ENCODE measurements around the gene AFAP1L1. TPM values are rescaled to one million over a fixed set of nuclear protein-coding genes. Genes with fewer than 3 reads are reported as not detected.

The AFAP1L1 gene
- total RNA-seq, 4 donors from 2014 or later: 4.8 to 11.6 (median 7.3) TPM

- H3K27ac ChIP-seq: no peak overlapping the region
- no peak overlapping the region for H3K4me3 ChIP-seq
- H3K9me3 ChIP-seq: no peaks in the 10 kb centered on the region
- no peak for DNase-seq (ENCODE audit: low spot score in 2 of 2)
- H3K36me3 ChIP-seq: no peaks in the 10 kb centered on the region
- no peaks in the 10 kb centered on the region for H3K27me3 ChIP-seq
- 96% methylated on average over 6 of the region's 6 CpGs for WGBS
- peaks cover 5% of the 10 kb centered on the region for H3K4me1 ChIP-seq
- no peak for TF ChIP-seq POLR2AphosphoS5 (IDR thresholded peaks at IDR 0.05)
- TF ChIP-seq POLR2A (IDR thresholded peaks at IDR 0.05): no peak
- TF ChIP-seq CTCF (IDR thresholded peaks at IDR 0.05): no peak
- TF ChIP-seq EP300 (IDR thresholded peaks at IDR 0.05): no peak
Observed at GRCh38 chr5:149375434-149375833, 103.8 kb downstream of the AFAP1L1 start.

GRCh38 chr5:149376104-149376503, 104.4 kb downstream of the AFAP1L1 start:
- TF ChIP-seq POLR2AphosphoS5 (IDR thresholded peaks at IDR 0.05): no peak
- TF ChIP-seq CTCF (IDR thresholded peaks at IDR 0.05): no peak
- Histone ChIP-seq H3K27ac (no peak overlapping the region), H3K27me3 (no peaks in the 10 kb centered on the region), H3K4me1 (peaks cover 5% of the 10 kb centered on the region), H3K36me3 (no peaks in the 10 kb centered on the region), H3K4me3 (no peak overlapping the region), H3K9me3 (no peaks in the 10 kb centered on the region)
- 92% methylated on average over 11 of the region's 12 CpGs for WGBS
- peak in 1 of 2 donors; percentile 71 for DNase-seq (ENCODE audit: low spot score in 2 of 2)

DNA sequence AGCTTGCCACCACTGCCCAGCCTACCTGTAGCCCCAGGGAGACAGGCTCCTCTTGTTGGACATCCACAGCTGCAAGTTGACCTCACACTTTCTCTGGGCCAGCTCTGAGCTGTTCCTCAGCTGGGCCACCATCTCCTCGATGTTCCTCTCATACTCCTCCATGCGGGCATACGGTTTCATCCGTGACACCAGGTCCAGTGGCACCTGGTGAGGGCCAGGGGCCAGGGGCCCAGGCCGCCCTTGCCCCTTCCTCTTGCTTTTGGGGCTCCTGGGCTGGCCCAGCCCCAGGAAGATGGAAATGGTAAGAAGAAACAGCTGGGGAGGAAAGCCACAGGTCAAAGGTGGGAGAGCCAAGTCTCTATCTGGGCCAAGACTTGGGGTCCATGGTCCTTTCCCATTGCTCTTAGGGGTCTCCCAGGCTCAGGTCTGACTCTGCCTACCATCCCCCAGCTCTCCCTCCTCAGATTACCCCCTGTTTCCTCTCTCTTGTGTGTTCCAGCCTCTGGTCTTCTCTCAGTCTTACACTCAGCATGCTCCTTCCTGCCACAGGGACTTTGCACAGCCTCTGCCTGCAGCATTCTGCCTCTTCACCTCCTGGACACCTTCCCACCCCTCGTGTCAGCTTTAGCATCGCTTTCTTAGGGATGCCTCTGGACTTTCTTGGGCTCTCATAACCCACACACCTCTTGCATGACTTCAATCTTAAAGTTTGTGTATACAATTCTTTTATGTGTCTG, 105.2 kb downstream of the AFAP1L1 start:
- Histone ChIP-seq H3K27ac (no peak overlapping the region), H3K9me3 (no peaks in the 10 kb centered on the region), H3K4me3 (no peak overlapping the region), H3K27me3 (no peaks in the 10 kb centered on the region), H3K4me1 (peaks cover 3% of the 10 kb centered on the region), H3K36me3 (no peaks in the 10 kb centered on the region)
- no peak for DNase-seq (ENCODE audit: low spot score in 2 of 2)
- TF ChIP-seq POLR2A (IDR thresholded peaks at IDR 0.05) (no peak), CTCF (IDR thresholded peaks at IDR 0.05) (no peak), EP300 (IDR thresholded peaks at IDR 0.05) (no peak), POLR2AphosphoS5 (IDR thresholded peaks at IDR 0.05) (no peak)
- 92% methylated on average over 3 of the region's 7 CpGs for WGBS

DNA sequence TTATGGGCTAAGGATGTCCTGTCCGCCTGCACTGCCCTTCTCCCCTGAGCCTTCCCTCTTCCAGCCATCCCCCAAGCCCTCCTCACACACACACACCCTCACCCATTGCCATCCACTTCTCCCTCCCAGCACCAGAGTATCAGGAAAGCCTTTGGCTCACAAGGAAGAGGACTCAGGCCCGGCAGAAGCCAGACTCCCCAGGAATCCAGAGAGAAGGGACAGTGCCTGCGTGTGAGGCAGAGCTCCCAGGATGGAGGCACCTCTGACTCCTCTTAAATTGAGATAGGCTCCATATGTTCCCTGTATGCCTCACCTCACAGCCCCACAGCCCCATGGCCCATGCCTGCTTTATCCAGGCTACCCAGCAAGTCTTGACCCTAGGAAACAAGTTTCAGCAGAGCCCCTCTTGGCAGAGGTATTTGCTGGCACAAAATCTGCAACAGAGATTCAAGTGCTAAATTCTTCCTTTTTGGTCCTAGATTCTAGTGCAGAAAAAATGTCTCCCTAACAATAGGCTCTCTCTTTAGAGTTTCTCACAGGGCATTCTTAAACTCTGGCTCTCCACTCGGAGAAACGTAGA, 106.7 kb downstream of the AFAP1L1 start:
- no peaks in the 10 kb centered on the region for H3K27me3 ChIP-seq
- H3K4me3 ChIP-seq: no peak overlapping the region
- WGBS: 36% methylated on average over 5 of the region's 5 CpGs
- peaks cover 7% of the 10 kb centered on the region for H3K4me1 ChIP-seq
- no peak for TF ChIP-seq EP300 (IDR thresholded peaks at IDR 0.05)
- TF ChIP-seq POLR2AphosphoS5 (IDR thresholded peaks at IDR 0.05): no peak
- no peak for TF ChIP-seq POLR2A (IDR thresholded peaks at IDR 0.05)
- TF ChIP-seq CTCF (IDR thresholded peaks at IDR 0.05): no peak
- H3K9me3 ChIP-seq: no peaks in the 10 kb centered on the region
- no peak for DNase-seq (ENCODE audit: low spot score in 2 of 2)
- no peaks in the 10 kb centered on the region for H3K36me3 ChIP-seq
- H3K27ac ChIP-seq: no peak overlapping the region

DNA sequence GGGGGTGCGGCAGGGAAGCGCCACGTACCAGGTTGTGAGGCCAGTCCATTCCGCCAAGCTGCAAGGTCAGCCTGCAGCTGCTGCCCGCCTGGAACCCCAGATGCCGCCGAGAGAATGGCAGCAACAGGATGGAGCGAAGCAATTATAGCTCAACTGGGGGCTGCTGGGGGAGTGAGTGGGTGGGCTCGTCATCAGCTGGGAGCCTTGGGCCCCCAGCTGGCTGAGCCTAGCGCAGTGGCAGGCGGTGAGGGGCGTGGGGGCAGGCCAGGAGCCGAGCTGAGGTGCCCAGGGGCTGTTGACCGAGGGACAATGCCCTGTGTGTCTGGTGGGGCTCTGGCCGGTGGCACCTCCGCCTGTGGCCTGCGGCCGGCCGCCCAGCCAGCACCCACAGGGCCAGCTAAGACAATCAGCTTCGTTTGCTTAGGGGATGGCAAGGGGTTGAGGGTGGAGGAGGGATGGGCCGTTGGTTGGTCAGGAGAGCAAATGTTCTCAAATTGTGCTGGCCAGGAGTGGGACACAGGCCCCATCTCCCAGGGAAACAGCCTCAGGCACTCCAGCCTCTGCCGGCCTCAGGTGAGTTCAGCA, 107.6 kb downstream of the AFAP1L1 start, which contains the start of gene IL17B:
Gene IL17B (minus strand): TSS at position 116 of the 585 bp plus-strand sequence. CDS start 67 bp downstream, at position 49.
- Histone ChIP-seq H3K27ac (peak within 1 kb of the TSS; percentile 44), H3K36me3 (no peaks in the 10 kb centered on the region), H3K9me3 (no peaks in the 10 kb centered on the region), H3K27me3 (no peaks in the 10 kb centered on the region), H3K4me1 (peaks cover 7% of the 10 kb centered on the region), H3K4me3 (no peak within 1 kb of the TSS)
- DNase-seq (ENCODE audit: low spot score in 2 of 2): no peak
- TF ChIP-seq EP300 (IDR thresholded peaks at IDR 0.05) (no peak), CTCF (IDR thresholded peaks at IDR 0.05) (no peak), POLR2AphosphoS5 (IDR thresholded peaks at IDR 0.05) (no peak), POLR2A (IDR thresholded peaks at IDR 0.05) (no peak)
- 84% methylated on average over 15 of the region's 22 CpGs for WGBS
